ENCODE measurements around the gene DAZAP2. TPM values are rescaled to one million over a fixed set of nuclear protein-coding genes. Genes with fewer than 3 reads are reported as not detected.

DAZAP2 gene
- total and polyA plus RNA-seq, 2 experiments from 2014 or later = 35.8 to 39.9 TPM

DNA sequence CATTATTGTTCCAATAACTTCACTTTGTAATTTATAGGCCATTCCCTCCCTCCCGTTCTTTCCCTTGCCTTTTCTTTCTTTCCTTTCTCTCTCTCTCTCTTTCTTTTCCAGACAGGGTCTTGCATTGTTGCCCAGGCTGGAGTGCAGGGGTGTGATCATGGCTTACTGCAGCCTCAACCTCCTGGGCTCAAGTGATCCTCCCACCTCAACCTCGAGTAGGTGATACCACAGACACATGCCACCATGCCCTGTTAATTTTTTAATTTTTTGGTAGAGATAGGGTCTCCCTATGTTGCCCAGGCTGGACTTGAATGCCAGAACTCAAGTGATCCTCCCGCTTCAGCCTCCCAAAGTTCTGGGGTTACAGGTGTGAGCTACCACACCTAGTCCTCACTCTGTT lies 14.0 kb upstream of the DAZAP2 start:
- no peak for ATAC-seq
- TF ChIP-seq POLR2AphosphoS5 (IDR thresholded peaks at IDR 0.05; ENCODE audit: low read depth) (no peak), CREB1 (CRISPR knock-in tag; IDR thresholded peaks at IDR 0.05; ENCODE audit: low read depth) (no peak), ZNF114 (CRISPR knock-in tag; IDR thresholded peaks at IDR 0.05) (no peak), STAT1 (IDR thresholded peaks at IDR 0.05; ENCODE audit: unreplicated experiment) (no peak), EZH2 (IDR thresholded peaks at IDR 0.05; ENCODE audit: low read depth, unreplicated experiment) (no peak), JUNB (IDR thresholded peaks at IDR 0.05; ENCODE audit: unreplicated experiment) (no peak)
- TF ChIP-seq, protein P1, sequence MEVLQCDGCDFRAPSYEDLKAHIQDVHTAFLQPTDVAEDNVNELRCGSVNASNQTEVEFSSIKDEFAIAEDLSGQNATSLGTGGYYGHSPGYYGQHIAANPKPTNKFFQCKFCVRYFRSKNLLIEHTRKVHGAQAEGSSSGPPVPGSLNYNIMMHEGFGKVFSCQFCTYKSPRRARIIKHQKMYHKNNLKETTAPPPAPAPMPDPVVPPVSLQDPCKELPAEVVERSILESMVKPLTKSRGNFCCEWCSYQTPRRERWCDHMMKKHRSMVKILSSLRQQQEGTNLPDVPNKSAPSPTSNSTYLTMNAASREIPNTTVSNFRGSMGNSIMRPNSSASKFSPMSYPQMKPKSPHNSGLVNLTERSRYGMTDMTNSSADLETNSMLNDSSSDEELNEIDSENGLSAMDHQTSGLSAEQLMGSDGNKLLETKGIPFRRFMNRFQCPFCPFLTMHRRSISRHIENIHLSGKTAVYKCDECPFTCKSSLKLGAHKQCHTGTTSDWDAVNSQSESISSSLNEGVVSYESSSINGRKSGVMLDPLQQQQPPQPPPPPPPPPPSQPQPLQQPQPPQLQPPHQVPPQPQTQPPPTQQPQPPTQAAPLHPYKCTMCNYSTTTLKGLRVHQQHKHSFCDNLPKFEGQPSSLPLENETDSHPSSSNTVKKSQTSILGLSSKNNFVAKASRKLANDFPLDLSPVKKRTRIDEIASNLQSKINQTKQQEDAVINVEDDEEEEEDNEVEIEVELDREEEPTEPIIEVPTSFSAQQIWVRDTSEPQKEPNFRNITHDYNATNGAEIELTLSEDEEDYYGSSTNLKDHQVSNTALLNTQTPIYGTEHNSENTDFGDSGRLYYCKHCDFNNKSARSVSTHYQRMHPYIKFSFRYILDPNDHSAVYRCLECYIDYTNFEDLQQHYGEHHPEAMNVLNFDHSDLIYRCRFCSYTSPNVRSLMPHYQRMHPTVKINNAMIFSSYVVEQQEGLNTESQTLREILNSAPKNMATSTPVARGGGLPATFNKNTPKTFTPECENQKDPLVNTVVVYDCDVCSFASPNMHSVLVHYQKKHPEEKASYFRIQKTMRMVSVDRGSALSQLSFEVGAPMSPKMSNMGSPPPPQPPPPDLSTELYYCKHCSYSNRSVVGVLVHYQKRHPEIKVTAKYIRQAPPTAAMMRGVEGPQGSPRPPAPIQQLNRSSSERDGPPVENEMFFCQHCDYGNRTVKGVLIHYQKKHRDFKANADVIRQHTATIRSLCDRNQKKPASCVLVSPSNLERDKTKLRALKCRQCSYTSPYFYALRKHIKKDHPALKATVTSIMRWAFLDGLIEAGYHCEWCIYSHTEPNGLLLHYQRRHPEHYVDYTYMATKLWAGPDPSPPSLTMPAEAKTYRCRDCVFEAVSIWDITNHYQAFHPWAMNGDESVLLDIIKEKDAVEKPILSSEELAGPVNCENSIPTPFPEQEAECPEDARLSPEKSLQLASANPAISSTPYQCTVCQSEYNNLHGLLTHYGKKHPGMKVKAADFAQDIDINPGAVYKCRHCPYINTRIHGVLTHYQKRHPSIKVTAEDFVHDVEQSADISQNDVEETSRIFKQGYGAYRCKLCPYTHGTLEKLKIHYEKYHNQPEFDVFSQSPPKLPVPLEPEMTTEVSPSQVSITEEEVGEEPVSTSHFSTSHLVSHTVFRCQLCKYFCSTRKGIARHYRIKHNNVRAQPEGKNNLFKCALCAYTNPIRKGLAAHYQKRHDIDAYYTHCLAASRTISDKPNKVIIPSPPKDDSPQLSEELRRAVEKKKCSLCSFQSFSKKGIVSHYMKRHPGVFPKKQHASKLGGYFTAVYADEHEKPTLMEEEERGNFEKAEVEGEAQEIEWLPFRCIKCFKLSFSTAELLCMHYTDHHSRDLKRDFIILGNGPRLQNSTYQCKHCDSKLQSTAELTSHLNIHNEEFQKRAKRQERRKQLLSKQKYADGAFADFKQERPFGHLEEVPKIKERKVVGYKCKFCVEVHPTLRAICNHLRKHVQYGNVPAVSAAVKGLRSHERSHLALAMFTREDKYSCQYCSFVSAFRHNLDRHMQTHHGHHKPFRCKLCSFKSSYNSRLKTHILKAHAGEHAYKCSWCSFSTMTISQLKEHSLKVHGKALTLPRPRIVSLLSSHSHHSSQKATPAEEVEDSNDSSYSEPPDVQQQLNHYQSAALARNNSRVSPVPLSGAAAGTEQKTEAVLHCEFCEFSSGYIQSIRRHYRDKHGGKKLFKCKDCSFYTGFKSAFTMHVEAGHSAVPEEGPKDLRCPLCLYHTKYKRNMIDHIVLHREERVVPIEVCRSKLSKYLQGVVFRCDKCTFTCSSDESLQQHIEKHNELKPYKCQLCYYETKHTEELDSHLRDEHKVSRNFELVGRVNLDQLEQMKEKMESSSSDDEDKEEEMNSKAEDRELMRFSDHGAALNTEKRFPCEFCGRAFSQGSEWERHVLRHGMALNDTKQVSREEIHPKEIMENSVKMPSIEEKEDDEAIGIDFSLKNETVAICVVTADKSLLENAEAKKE (CRISPR knock-in tag; IDR thresholded peaks at IDR 0.05) = no peak
- Histone ChIP-seq H3K79me2 (replicated peaks; ENCODE audit: insufficient read depth) (peaks cover 5% of the 10 kb centered on the region; the same call in 1 of the 2 replicates), H3F3A (replicated peaks; ENCODE audit: low read depth) (no peaks in the 10 kb centered on the region), H3K27ac (ENCODE audit: low read depth) (no peak overlapping the region), H3K4me3 (no peak overlapping the region), H3K27me3 (ENCODE audit: insufficient read depth) (no peaks in the 10 kb centered on the region), H3K4me1 (ENCODE audit: insufficient read depth) (peaks cover under 1% of the 10 kb centered on the region; the same call in 1 of the 2 replicates), H3K4me2 (no peak overlapping the region), H4K20me1 (replicated peaks; ENCODE audit: insufficient read depth) (no peaks in the 10 kb centered on the region), H3K36me3 (ENCODE audit: insufficient read depth) (no peaks in the 10 kb centered on the region), H2AFZ (no peak overlapping the region), H3K9me2 (ENCODE audit: insufficient read depth) (no peaks in the 10 kb centered on the region)
- H3K27me3 Mint-ChIP-seq (ENCODE audit: insufficient read depth, low read depth, poor library complexity) = no peaks in the 10 kb centered on the region
- H3K27ac Mint-ChIP-seq = no peak overlapping the region
- DNase-seq (ENCODE audit: low spot score) = no peak
- H3K36me3 Mint-ChIP-seq (ENCODE audit: low read depth) = no peaks in the 10 kb centered on the region
- no peaks in the 10 kb centered on the region for H3K9me3 Mint-ChIP-seq
- peaks cover 3% of the 10 kb centered on the region; the same call in 1 of the 3 replicates for H3K4me1 Mint-ChIP-seq
- no peak overlapping the region for H3K4me3 Mint-ChIP-seq

DNA sequence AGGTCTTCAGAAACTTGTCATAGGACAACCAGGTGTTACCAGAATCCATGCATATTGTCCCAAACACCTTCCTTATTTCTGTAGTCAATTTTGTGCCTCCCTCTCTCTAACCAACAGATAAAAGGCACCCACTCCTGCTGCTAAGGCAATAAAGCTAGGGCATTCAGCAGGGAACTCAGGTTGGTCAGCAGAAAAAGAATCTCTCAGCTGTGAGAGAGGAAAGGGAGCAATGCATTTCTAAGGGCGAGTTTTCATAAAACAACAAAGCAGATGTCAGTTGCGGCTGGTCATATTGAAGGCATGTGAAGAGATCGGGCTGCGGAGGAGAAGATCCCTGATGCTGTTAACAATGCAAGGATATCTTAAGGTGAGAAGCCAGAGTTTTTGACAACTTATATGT lies 13.4 kb upstream of the DAZAP2 start:
- Histone ChIP-seq H3K4me1 (ENCODE audit: insufficient read depth) (no peaks in the 10 kb centered on the region), H2AFZ (no peak overlapping the region), H3K4me3 (no peak overlapping the region), H3K79me2 (replicated peaks; ENCODE audit: insufficient read depth) (peaks cover 2% of the 10 kb centered on the region; the same call in 1 of the 2 replicates), H3K4me2 (no peak overlapping the region), H4K20me1 (replicated peaks; ENCODE audit: insufficient read depth) (no peaks in the 10 kb centered on the region), H3K27me3 (ENCODE audit: insufficient read depth) (no peaks in the 10 kb centered on the region), H3K9me2 (ENCODE audit: insufficient read depth) (no peaks in the 10 kb centered on the region), H3F3A (replicated peaks; ENCODE audit: low read depth) (no peaks in the 10 kb centered on the region), H3K27ac (ENCODE audit: low read depth) (no peak overlapping the region), H3K36me3 (ENCODE audit: insufficient read depth) (no peaks in the 10 kb centered on the region)
- H3K9me3 Mint-ChIP-seq = no peaks in the 10 kb centered on the region
- H3K4me3 Mint-ChIP-seq = no peak overlapping the region
- H3K4me1 Mint-ChIP-seq = peaks cover 3% of the 10 kb centered on the region; the same call in 1 of the 3 replicates
- H3K27ac Mint-ChIP-seq = peak overlapping the region; percentile 2; the same call in 1 of the 2 replicates
- ATAC-seq (no peak), DNase-seq (ENCODE audit: low spot score) (no peak)
- no peaks in the 10 kb centered on the region for H3K36me3 Mint-ChIP-seq (ENCODE audit: low read depth)
- TF ChIP-seq ZNF114 (CRISPR knock-in tag; IDR thresholded peaks at IDR 0.05) (no peak), STAT1 (IDR thresholded peaks at IDR 0.05; ENCODE audit: unreplicated experiment) (no peak), EZH2 (IDR thresholded peaks at IDR 0.05; ENCODE audit: low read depth, unreplicated experiment) (no peak), NANOG (IDR thresholded peaks at IDR 0.05; ENCODE audit: borderline replicate concordance) (no peak), JUNB (IDR thresholded peaks at IDR 0.05; ENCODE audit: unreplicated experiment) (no peak), EZH2phosphoT487 (IDR thresholded peaks at IDR 0.05; ENCODE audit: unreplicated experiment) (no peak), POLR2AphosphoS5 (IDR thresholded peaks at IDR 0.05; ENCODE audit: low read depth) (no peak), ZNF331 (CRISPR knock-in tag; IDR thresholded peaks at IDR 0.05; ENCODE audit: low read depth) (no peak)
- TF ChIP-seq, protein P2, sequence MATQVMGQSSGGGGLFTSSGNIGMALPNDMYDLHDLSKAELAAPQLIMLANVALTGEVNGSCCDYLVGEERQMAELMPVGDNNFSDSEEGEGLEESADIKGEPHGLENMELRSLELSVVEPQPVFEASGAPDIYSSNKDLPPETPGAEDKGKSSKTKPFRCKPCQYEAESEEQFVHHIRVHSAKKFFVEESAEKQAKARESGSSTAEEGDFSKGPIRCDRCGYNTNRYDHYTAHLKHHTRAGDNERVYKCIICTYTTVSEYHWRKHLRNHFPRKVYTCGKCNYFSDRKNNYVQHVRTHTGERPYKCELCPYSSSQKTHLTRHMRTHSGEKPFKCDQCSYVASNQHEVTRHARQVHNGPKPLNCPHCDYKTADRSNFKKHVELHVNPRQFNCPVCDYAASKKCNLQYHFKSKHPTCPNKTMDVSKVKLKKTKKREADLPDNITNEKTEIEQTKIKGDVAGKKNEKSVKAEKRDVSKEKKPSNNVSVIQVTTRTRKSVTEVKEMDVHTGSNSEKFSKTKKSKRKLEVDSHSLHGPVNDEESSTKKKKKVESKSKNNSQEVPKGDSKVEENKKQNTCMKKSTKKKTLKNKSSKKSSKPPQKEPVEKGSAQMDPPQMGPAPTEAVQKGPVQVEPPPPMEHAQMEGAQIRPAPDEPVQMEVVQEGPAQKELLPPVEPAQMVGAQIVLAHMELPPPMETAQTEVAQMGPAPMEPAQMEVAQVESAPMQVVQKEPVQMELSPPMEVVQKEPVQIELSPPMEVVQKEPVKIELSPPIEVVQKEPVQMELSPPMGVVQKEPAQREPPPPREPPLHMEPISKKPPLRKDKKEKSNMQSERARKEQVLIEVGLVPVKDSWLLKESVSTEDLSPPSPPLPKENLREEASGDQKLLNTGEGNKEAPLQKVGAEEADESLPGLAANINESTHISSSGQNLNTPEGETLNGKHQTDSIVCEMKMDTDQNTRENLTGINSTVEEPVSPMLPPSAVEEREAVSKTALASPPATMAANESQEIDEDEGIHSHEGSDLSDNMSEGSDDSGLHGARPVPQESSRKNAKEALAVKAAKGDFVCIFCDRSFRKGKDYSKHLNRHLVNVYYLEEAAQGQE (IDR thresholded peaks at IDR 0.05; ENCODE audit: unreplicated experiment) = no peak
- H3K27me3 Mint-ChIP-seq (ENCODE audit: insufficient read depth, low read depth, poor library complexity) = no peaks in the 10 kb centered on the region
